ENCODE data around the gene UROC1.

DNA sequence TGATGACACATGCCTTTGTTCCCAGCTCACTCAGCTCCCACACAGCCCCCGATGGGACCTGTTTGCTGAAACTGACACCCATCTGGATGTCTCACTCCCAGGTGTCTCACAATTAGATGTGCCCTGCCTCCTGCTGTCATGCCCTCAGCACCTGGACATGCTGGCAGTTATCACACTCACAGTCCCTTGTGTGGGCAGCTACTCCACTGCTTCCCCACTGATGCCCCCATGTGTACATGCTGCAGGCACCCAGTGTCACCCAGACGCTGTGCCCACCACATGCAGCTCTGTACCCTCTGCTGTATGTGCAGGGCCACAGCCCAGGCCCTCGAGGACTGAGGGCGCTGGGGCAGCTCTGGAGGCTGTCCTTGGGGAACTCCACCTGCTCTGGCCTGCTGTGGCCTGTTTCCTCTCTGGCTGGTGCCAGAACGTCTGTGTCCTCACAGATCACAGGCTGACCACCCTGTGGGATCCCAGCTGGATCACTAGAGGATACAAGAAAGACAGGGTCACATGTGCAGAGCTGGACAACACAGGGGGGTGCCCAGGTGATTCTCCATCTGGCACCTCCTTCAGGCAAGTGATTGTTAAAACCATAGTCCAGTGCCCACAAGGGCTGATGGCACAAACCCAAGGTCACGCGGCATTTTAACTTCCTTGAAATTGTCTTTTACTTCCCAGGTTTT is 27.2 kb upstream of the UROC1 start:
- TF ChIP-seq, protein P1, sequence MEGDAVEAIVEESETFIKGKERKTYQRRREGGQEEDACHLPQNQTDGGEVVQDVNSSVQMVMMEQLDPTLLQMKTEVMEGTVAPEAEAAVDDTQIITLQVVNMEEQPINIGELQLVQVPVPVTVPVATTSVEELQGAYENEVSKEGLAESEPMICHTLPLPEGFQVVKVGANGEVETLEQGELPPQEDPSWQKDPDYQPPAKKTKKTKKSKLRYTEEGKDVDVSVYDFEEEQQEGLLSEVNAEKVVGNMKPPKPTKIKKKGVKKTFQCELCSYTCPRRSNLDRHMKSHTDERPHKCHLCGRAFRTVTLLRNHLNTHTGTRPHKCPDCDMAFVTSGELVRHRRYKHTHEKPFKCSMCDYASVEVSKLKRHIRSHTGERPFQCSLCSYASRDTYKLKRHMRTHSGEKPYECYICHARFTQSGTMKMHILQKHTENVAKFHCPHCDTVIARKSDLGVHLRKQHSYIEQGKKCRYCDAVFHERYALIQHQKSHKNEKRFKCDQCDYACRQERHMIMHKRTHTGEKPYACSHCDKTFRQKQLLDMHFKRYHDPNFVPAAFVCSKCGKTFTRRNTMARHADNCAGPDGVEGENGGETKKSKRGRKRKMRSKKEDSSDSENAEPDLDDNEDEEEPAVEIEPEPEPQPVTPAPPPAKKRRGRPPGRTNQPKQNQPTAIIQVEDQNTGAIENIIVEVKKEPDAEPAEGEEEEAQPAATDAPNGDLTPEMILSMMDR (conservative IDR thresholded peaks at IDR 0.05; ENCODE audit: low read depth, low read length), result no peak
- TF ChIP-seq RAD21 (IDR thresholded peaks at IDR 0.05; ENCODE audit: low read length), result no peak
